Measurements from ENCODE around the gene PTGDS.

Gene PTGDS

GRCh38 chr9:137026384-137026783 lies 49.1 kb downstream of the PTGDS start:
- DNase-seq (ENCODE audit: low spot score), result no peak

DNA sequence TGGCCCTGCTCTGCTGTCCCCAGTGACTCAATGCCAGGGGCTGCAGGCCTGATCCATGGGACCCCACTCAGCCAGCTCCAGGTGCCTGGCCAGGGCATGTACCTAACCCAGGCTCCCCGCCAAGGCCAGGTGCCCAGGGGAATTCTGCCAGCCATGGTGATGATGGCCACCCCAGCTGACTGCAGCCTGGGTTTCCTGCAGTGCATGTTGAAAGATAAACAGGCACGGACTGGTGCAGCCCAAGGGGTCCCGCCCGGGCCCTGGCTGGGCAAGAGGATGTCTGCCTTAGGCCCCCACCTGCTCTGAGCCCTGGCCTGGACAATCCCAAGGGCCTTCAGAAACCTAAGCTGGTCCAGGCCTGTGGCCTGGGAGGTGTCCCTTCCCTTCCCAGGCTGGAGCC lies 49.5 kb downstream of the PTGDS start:
- DNase-seq (ENCODE audit: low spot score), result no peak

GRCh38 chr9:137027369-137028262 lies 50.3 kb downstream of the PTGDS start, which contains the start of gene ABCA2:
TSS of gene ABCA2 (minus strand) at chr9:137028237. CDS start at chr9:137028140, 97 bp downstream.
- peak; percentile 71 for DNase-seq (ENCODE audit: low spot score)

DNA sequence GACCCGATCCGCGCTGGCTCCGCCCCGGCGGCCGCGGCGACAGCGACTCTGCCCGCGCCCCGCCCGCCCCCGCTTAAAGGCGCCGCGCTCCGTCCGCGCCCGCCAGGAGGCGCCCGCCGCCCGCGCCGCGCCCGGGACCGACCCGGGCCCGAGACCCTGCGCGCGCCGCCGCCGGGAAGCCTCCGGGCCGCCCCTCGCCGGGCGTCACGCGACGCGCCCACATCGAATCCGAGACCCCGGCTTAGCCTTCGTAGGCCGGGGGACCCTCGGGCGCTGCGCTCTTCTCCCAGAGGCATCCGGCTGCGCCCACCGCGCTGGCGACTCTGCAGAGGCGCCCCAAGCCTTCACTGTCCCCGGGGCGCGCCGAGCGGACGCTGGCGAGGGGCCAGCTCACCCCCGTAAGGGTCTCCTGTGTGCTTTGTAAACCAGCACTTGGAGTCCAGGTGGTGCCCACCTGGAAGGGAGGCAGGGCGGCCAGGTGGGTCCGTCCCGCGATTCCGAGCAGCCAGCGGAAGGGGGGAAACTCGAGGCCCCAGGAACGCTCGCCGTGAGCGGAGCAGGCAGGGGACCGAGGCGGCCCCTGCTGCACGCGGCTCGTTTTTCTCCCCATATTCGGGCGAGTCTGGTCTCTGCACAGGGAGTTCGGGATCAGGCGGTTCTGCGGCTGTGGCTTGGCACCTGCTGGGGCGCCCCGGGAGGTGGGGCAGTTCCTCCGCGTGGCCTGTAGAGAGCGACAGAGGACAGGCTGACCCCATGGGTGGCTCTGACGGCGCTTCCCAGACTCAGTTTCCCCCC lies 51.2 kb downstream of the PTGDS start:
- peak; percentile 82 for DNase-seq (ENCODE audit: low spot score)

DNA sequence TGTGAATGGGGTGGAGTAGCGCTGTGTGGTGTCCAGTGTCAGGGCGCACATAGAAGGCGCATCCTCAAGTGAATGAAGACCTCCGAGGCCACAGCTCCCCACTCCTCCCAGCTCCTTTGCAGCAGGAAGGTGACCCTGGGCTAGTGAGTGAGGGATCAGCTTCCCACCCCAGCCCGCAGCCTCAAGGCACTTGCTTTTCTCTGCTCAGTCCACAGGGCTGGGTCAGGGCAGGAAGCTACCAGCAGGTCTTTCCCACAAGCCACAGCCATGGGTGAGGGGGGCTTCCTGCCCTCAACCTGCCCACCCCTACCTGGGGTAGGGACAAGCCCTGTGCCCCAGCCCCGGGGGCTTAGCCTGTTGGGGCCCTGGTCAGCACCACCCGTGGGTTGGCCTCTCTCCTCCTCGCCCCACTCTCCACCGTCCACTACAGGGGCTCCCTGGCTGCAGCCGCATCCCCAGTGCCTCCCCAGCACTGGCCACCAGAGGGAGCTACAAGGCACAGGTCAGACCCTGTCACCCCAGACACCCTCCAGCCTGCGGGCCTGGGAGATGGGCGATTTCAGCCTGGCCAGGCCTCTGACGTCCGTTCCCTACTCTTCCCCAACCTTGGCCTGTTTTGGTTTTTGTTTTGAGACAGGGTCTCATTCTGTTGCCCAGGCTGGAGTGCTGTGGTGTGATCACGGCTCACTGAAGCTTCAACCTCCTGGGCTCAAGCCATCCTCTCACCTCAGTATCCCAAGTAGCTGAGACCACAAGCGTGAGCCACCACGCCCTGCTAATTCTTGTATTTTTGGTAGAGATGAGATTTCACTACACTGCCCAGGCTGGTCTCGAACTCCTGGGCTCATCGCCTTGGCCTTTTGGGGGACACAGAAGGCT lies 52.0 kb downstream of the PTGDS start:
- peak; percentile 92 for DNase-seq (ENCODE audit: low spot score)

DNA sequence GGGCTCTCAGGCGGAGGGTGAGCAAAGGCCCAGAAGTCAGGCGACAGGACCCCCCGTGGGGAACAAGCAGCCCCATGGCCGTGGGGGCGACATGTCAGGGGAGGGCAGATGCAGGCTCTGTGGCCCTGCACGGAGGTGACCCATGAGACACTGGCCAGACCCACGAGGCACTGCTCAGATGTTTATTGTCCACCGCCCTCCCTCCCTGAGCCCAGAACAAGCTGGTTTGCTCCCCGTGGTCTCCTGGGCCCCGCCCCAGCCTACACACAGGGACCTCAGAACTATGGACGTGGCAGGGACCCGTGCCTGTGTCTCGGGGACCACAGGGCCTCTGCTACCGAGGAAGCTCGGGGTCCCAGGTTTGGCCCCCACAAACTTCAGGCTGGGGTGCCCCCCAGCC lies 52.7 kb downstream of the PTGDS start:
- no peak for DNase-seq (ENCODE audit: low spot score)

- no peak for DNase-seq (ENCODE audit: low spot score)
These were observed 53.5 kb downstream of the PTGDS start for GRCh38 chr9:137030538-137031527.

Data from ecto neural progenitor cell (in vitro differentiated cells).